ENCODE results near the gene PAMR1. TPM values are rescaled to one million over a fixed set of nuclear protein-coding genes. Genes with fewer than 3 reads are reported as not detected.

PAMR1 gene
- total and polyA plus RNA-seq, 9 of the 15 experiments (the other 6 are each of a cell fraction or from before 2014, with no cell fraction given), result not detected

- WGBS (ENCODE audit: insufficient coverage, low coverage, missing lambda C conversion rate), result 0% methylated on average over 1 of the region's 1 CpG
- POLR2A ChIA-PET, result no interaction called here
- FAIRE-seq (no peak), DNase-seq (ENCODE audit: extremely low read depth in 1 of 4, low spot score in 3 of 4) (no peak), ATAC-seq (no peak)
- CTCF ChIA-PET (ENCODE audit: low intra/inter-chr PET ratio), result no interaction called here
- TF ChIP-seq MTF1 (CRISPR knock-in tag; IDR thresholded peaks at IDR 0.05; ENCODE audit: borderline replicate concordance), result no peak
- TF ChIP-seq THRAP3 (IDR thresholded peaks at IDR 0.05; ENCODE audit: borderline replicate concordance), result no peak
- no peak for TF ChIP-seq MTA3 (IDR thresholded peaks at IDR 0.05; ENCODE audit: borderline replicate concordance)
- TF ChIP-seq ARNT (IDR thresholded peaks at IDR 0.05), result no peak
- TF ChIP-seq CBFA2T2 (conservative IDR thresholded peaks at IDR 0.05), result no peak
- TF ChIP-seq POLR2AphosphoS5 (IDR thresholded peaks at IDR 0.05; ENCODE audit: control insufficient read depth, insufficient read depth, low read depth, low read length), result no peak
- H3K9ac ChIP-seq (ENCODE audit: insufficient read depth in 1 of 2, low read depth in 2 of 2, low read length in 2 of 2), result no peak overlapping the region
- H3K9me1 ChIP-seq (ENCODE audit: control insufficient read depth, insufficient read depth, low read length), result no peaks in the 10 kb centered on the region
- intact Hi-C loops (cut with micrococcal nuclease), result no loop called here
- no peak overlapping the region for H2AFZ ChIP-seq (ENCODE audit: low read depth, low read length)
- peaks cover 0 to 11% of the 10 kb centered on the region in 2 experiments for H3K27me3 ChIP-seq (ENCODE audit: control insufficient read depth in 2 of 2, insufficient read depth in 2 of 2, low read length in 2 of 2)
- no peak overlapping the region for H3K4me2 ChIP-seq (ENCODE audit: insufficient read depth, low read length)
- H3K27ac ChIP-seq (ENCODE audit: extremely low read depth, low read depth, low read length), result no peak overlapping the region
- H4K20me1 ChIP-seq (replicated peaks; ENCODE audit: control insufficient read depth, insufficient read depth, low read length), result no peaks in the 10 kb centered on the region
- no peak overlapping the region for H3K4me3 ChIP-seq
- no peaks in the 10 kb centered on the region for H3K9me3 ChIP-seq (replicated peaks; ENCODE audit: control insufficient read depth, insufficient read depth, low read depth, low read length)
- no TSS peak for BruUV-seq (replicated peaks)
- no peaks in the 10 kb centered on the region for H3K4me1 ChIP-seq (replicated peaks in 1 of 2; ENCODE audit: control insufficient read depth in 2 of 2, insufficient read depth in 2 of 2, low read length in 2 of 2)
- no peaks in the 10 kb centered on the region for H3K79me2 ChIP-seq (ENCODE audit: control insufficient read depth, insufficient read depth, low read length)
- in situ Hi-C loops (cut with MboI), result no loop called here
- H3K36me3 ChIP-seq (ENCODE audit: control insufficient read depth, insufficient read depth, low read length), result no peaks in the 10 kb centered on the region
Measured at GRCh38 chr11:35389112-35389511, 136.3 kb downstream of the PAMR1 start.

GRCh38 chr11:35388061-35388460 lies 137.4 kb downstream of the PAMR1 start:
- Histone ChIP-seq H3K9ac (ENCODE audit: insufficient read depth in 1 of 2, low read depth in 2 of 2, low read length in 2 of 2) (no peak overlapping the region), H3K4me1 (replicated peaks in 1 of 2; ENCODE audit: control insufficient read depth in 2 of 2, insufficient read depth in 2 of 2, low read length in 2 of 2) (no peaks in the 10 kb centered on the region), H3K4me2 (ENCODE audit: insufficient read depth, low read length) (no peak overlapping the region), H3K4me3 (no peak overlapping the region), H3K27me3 (ENCODE audit: control insufficient read depth in 2 of 2, insufficient read depth in 2 of 2, low read length in 2 of 2) (peaks cover 0 to 7% of the 10 kb centered on the region in 2 experiments; a peak in 4 of 5 replicates), H4K20me1 (replicated peaks; ENCODE audit: control insufficient read depth, insufficient read depth, low read length) (no peaks in the 10 kb centered on the region), H3K79me2 (ENCODE audit: control insufficient read depth, insufficient read depth, low read length) (no peaks in the 10 kb centered on the region), H2AFZ (ENCODE audit: low read depth, low read length) (no peak overlapping the region), H3K36me3 (ENCODE audit: control insufficient read depth, insufficient read depth, low read length) (no peaks in the 10 kb centered on the region), H3K27ac (ENCODE audit: extremely low read depth, low read depth, low read length) (no peak overlapping the region), H3K9me1 (ENCODE audit: control insufficient read depth, insufficient read depth, low read length) (no peaks in the 10 kb centered on the region), H3K9me3 (replicated peaks; ENCODE audit: control insufficient read depth, insufficient read depth, low read depth, low read length) (no peaks in the 10 kb centered on the region)
- intact Hi-C loops (cut with micrococcal nuclease), result no loop called here
- ATAC-seq, result no peak
- BruUV-seq (replicated peaks), result no TSS peak
- TF ChIP-seq ZNF121 (CRISPR knock-in tag; conservative IDR thresholded peaks at IDR 0.05) (no peak), FOSL1 (tag; conservative IDR thresholded peaks at IDR 0.05) (0 out of 2 replicates have a peak, but pooled peaks have one; percentile 25)
- peak; percentile 69 for FAIRE-seq
- ChIA-PET POLR2A (interaction anchor here (0.5 kb wide), 1 partner anchor 191 kb away, joined by 3 read pairs; no protein-coding TSS in a partner anchor), CTCF (ENCODE audit: low intra/inter-chr PET ratio) (no interaction called here)
- DNase-seq (ENCODE audit: extremely low read depth in 1 of 4, low spot score in 3 of 4), result no peak
- in situ Hi-C loops (cut with MboI), result no loop called here
- 6% methylated on average over 5 of the region's 5 CpGs for WGBS (ENCODE audit: insufficient coverage, low coverage, missing lambda C conversion rate)

All from K562 (cell line).